Skeletal muscle satellite cell (primary cell): ENCODE measurements around the gene PIK3R5.

Experiments used
- H3K27me3 ChIP-seq: 2 replicates; pipeline ENCODE4 v1.7.0; 2013; ENCODE audit warnings: low read length; ENCODE audit not compliant: control insufficient read depth, insufficient read depth
- H3K36me3 ChIP-seq: 2 replicates; pipeline ENCODE4 v1.7.0; 2013; ENCODE audit warnings: mild to moderate bottlenecking, control low read depth, low read length; ENCODE audit not compliant: insufficient read depth
- H3K4me1 ChIP-seq: 2 replicates; pipeline ENCODE4 v1.7.0; 2013; ENCODE audit warnings: low read length; ENCODE audit not compliant: control insufficient read depth, insufficient read depth
- H3K4me2 ChIP-seq: 2 replicates; pipeline ENCODE4 v1.7.0; 2013; ENCODE audit warnings: mild to moderate bottlenecking, low read length
- H3K4me3 ChIP-seq: 2 replicates; pipeline ENCODE4 v1.7.0; 2013; ENCODE audit warnings: low read length
- H3K9ac ChIP-seq: 2 replicates; pipeline ENCODE4 v1.7.0; 2013; ENCODE audit warnings: mild to moderate bottlenecking, low read depth, low read length, moderate library complexity
- H3K9me3 ChIP-seq: replicated peaks from 2 replicates; pipeline ENCODE4 v1.7.0; 2013; ENCODE audit warnings: mild to moderate bottlenecking, control low read depth, low read length

PIK3R5 gene

GRCh38 chr17:8948462-8948861, 17.0 kb downstream of the PIK3R5 start:
- H3K9me3 ChIP-seq = no peaks in the 10 kb centered on the region
- no peak overlapping the region for H3K9ac ChIP-seq
- no peak overlapping the region for H3K4me3 ChIP-seq
- H3K4me1 ChIP-seq = no peaks in the 10 kb centered on the region
- H3K36me3 ChIP-seq = no peaks in the 10 kb centered on the region
- H3K4me2 ChIP-seq = no peak overlapping the region
- no peaks in the 10 kb centered on the region for H3K27me3 ChIP-seq

GRCh38 chr17:8947201-8947600, 18.3 kb downstream of the PIK3R5 start:
- Histone ChIP-seq H3K9me3 (no peaks in the 10 kb centered on the region), H3K4me1 (no peaks in the 10 kb centered on the region), H3K27me3 (no peaks in the 10 kb centered on the region), H3K36me3 (no peaks in the 10 kb centered on the region), H3K4me3 (no peak overlapping the region), H3K9ac (no peak overlapping the region), H3K4me2 (no peak overlapping the region)

- H3K4me1 ChIP-seq = no peaks in the 10 kb centered on the region
- H3K4me2 ChIP-seq = no peak overlapping the region
- no peaks in the 10 kb centered on the region for H3K9me3 ChIP-seq
- H3K4me3 ChIP-seq = no peak overlapping the region
- H3K27me3 ChIP-seq = no peaks in the 10 kb centered on the region
- no peaks in the 10 kb centered on the region for H3K36me3 ChIP-seq
- no peak overlapping the region for H3K9ac ChIP-seq
Measured at GRCh38 chr17:8946476-8946875, 19.0 kb downstream of the PIK3R5 start.

GRCh38 chr17:8946071-8946470, 19.4 kb downstream of the PIK3R5 start:
- H3K36me3 ChIP-seq = no peaks in the 10 kb centered on the region
- H3K4me3 ChIP-seq = no peak overlapping the region
- H3K4me2 ChIP-seq = no peak overlapping the region
- no peaks in the 10 kb centered on the region for H3K9me3 ChIP-seq
- no peak overlapping the region for H3K9ac ChIP-seq
- H3K4me1 ChIP-seq = no peaks in the 10 kb centered on the region
- no peaks in the 10 kb centered on the region for H3K27me3 ChIP-seq

GRCh38 chr17:8944748-8945147, 20.8 kb downstream of the PIK3R5 start:
- Histone ChIP-seq H3K4me3 (no peak overlapping the region), H3K36me3 (no peaks in the 10 kb centered on the region), H3K27me3 (no peaks in the 10 kb centered on the region), H3K4me2 (no peak overlapping the region), H3K9me3 (no peaks in the 10 kb centered on the region), H3K4me1 (no peaks in the 10 kb centered on the region), H3K9ac (no peak overlapping the region)

- H3K27me3 ChIP-seq = no peaks in the 10 kb centered on the region
- H3K36me3 ChIP-seq = no peaks in the 10 kb centered on the region
- H3K9me3 ChIP-seq = no peaks in the 10 kb centered on the region
- H3K4me3 ChIP-seq = no peak overlapping the region
- H3K4me2 ChIP-seq = no peak overlapping the region
- H3K9ac ChIP-seq = no peak overlapping the region
- H3K4me1 ChIP-seq = no peaks in the 10 kb centered on the region
Measured at GRCh38 chr17:8944083-8944482, 21.4 kb downstream of the PIK3R5 start.

- no peaks in the 10 kb centered on the region for H3K36me3 ChIP-seq
- no peaks in the 10 kb centered on the region for H3K9me3 ChIP-seq
- no peak overlapping the region for H3K4me3 ChIP-seq
- H3K9ac ChIP-seq = no peak overlapping the region
- no peak overlapping the region for H3K4me2 ChIP-seq
- no peaks in the 10 kb centered on the region for H3K4me1 ChIP-seq
- H3K27me3 ChIP-seq = no peaks in the 10 kb centered on the region
Measured at GRCh38 chr17:8941980-8942622, 23.4 kb downstream of the PIK3R5 start.

GRCh38 chr17:8941520-8941919, 24.0 kb downstream of the PIK3R5 start:
- Histone ChIP-seq H3K4me3 (no peak overlapping the region), H3K27me3 (no peaks in the 10 kb centered on the region), H3K9ac (no peak overlapping the region), H3K36me3 (no peaks in the 10 kb centered on the region), H3K4me1 (no peaks in the 10 kb centered on the region), H3K9me3 (no peaks in the 10 kb centered on the region), H3K4me2 (no peak overlapping the region)

- no peaks in the 10 kb centered on the region for H3K4me1 ChIP-seq
- no peak overlapping the region for H3K4me3 ChIP-seq
- no peak overlapping the region for H3K9ac ChIP-seq
- H3K4me2 ChIP-seq = no peak overlapping the region
- H3K36me3 ChIP-seq = no peaks in the 10 kb centered on the region
- H3K27me3 ChIP-seq = no peaks in the 10 kb centered on the region
- no peaks in the 10 kb centered on the region for H3K9me3 ChIP-seq
Measured at GRCh38 chr17:8940866-8941471, 24.5 kb downstream of the PIK3R5 start.

- H3K4me3 ChIP-seq = no peak overlapping the region
- no peaks in the 10 kb centered on the region for H3K36me3 ChIP-seq
- no peaks in the 10 kb centered on the region for H3K4me1 ChIP-seq
- no peak overlapping the region for H3K9ac ChIP-seq
- no peak overlapping the region for H3K4me2 ChIP-seq
- H3K27me3 ChIP-seq = no peaks in the 10 kb centered on the region
- no peaks in the 10 kb centered on the region for H3K9me3 ChIP-seq
Measured at GRCh38 chr17:8939496-8940334, 25.8 kb downstream of the PIK3R5 start.

- no peak overlapping the region for H3K9ac ChIP-seq
- no peak overlapping the region for H3K4me2 ChIP-seq
- no peaks in the 10 kb centered on the region for H3K9me3 ChIP-seq
- H3K4me1 ChIP-seq = no peaks in the 10 kb centered on the region
- H3K4me3 ChIP-seq = no peak overlapping the region
- H3K27me3 ChIP-seq = no peaks in the 10 kb centered on the region
- no peaks in the 10 kb centered on the region for H3K36me3 ChIP-seq
Measured at GRCh38 chr17:8938933-8939332, 26.6 kb downstream of the PIK3R5 start.
